SU-DHL-6 (cell line): ENCODE data around the gene WDR44.
"Not testable (repeated sequence)": the region's sequence is repeated elsewhere in the genome, so short reads cannot be mapped to it uniquely, and the experiment has no call there.

ENCODE experiments used
- EZH2phosphoT487 ChIP-seq: fragments of 200-600 bp; sonication (generic), shearing (Covaris generic); conservative IDR thresholded peaks from 2 replicates; pipeline ENCODE4 v1.6.1; 2018; ENCODE audit warnings: mild to moderate bottlenecking, antibody characterized with exemption, low read length, moderate library complexity, mixed read lengths
- TF ChIP-seq, protein P1 (sequence below): fragments of 200-600 bp; sonication (generic); IDR thresholded peaks from one replicate; pipeline ENCODE4 v1.5.1; 2017; ENCODE audit warnings: antibody characterized with exemption, mild to moderate bottlenecking, low read length, moderate library complexity; ENCODE audit not compliant: insufficient read depth, poor library complexity, severe bottlenecking

DNA sequence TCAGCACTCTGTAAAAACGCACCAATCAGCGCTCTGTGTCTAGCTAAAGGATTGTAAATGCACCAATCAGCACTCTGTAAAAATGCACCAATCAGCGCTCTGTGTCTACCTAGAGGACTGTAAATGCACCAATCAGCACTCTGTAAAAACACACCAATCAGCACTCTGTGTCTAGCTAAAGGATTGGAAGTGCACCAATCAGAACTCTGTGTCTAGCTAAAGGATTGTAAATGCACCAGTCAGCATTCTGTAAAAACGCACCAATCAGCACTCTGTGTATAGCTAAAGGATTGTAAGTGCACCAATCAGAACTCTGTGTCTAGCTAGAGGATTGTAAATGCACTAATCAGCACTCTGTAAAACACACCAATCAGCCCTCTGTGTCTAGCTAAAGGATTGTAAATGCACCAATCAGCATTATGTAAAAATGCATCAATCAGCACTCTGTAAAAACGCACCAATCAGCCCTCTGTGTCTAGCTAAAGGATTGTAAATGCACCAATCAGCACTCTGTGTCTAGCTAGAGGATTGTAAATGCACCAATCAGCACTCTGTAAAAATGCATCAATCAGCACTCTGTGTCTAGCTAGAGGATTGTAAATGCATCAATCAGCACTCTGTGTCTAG, 124.9 kb downstream of the WDR44 start:
- TF ChIP-seq, protein P1, sequence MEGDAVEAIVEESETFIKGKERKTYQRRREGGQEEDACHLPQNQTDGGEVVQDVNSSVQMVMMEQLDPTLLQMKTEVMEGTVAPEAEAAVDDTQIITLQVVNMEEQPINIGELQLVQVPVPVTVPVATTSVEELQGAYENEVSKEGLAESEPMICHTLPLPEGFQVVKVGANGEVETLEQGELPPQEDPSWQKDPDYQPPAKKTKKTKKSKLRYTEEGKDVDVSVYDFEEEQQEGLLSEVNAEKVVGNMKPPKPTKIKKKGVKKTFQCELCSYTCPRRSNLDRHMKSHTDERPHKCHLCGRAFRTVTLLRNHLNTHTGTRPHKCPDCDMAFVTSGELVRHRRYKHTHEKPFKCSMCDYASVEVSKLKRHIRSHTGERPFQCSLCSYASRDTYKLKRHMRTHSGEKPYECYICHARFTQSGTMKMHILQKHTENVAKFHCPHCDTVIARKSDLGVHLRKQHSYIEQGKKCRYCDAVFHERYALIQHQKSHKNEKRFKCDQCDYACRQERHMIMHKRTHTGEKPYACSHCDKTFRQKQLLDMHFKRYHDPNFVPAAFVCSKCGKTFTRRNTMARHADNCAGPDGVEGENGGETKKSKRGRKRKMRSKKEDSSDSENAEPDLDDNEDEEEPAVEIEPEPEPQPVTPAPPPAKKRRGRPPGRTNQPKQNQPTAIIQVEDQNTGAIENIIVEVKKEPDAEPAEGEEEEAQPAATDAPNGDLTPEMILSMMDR = not testable (repeated sequence)
- TF ChIP-seq EZH2phosphoT487 = not testable (repeated sequence)
